HepG2 (cell line): ENCODE measurements around the gene ATP5PF. TPM values are rescaled to one million over a fixed set of nuclear protein-coding genes. Genes with fewer than 3 reads are reported as not detected.

Experiments
- AGO2 ChIP-seq: fragments of 200-400 bp; formaldehyde crosslinking; optimal IDR thresholded peaks from 2 replicates; pipeline ENCODE3; 2017; ENCODE audit warnings: mild to moderate bottlenecking, low read depth, low read length, moderate library complexity
- ARNT2 ChIP-seq: sonication (generic); formaldehyde crosslinking; IDR thresholded peaks from 2 replicates; pipeline ENCODE4 v1.8.0; 2022; ENCODE audit warnings: mild to moderate bottlenecking, low read depth, missing genetic modification reagents, moderate library complexity
- CREB1 ChIP-seq, 2 experiments: fragments of 450-650 bp in 1 of 2; IDR thresholded peaks; 2 replicates each; pipeline ENCODE4 v1.6.1; 2016 to 2017; ENCODE audit warnings: control low read depth in 1 of 2, mild to moderate bottlenecking in 1 of 2, missing compliant biosample characterization in 1 of 2, missing genetic modification characterization in 1 of 2
- ESRRA ChIP-seq: sonication (generic); formaldehyde crosslinking; IDR thresholded peaks from 2 replicates; pipeline ENCODE4 v1.5.1; 2020; ENCODE audit warnings: mild to moderate bottlenecking, low read depth, missing genetic modification reagents
- GABPA ChIP-seq, 2 experiments: IDR thresholded peaks; 2 replicates each; pipeline ENCODE4 v1.6.1; 2011 to 2016; ENCODE audit warnings: low read depth in 2 of 2, low read length in 1 of 2, missing biosample characterization in 1 of 2, missing genetic modification characterization in 1 of 2
- HNF4A ChIP-seq: sonication (generic); formaldehyde crosslinking; IDR thresholded peaks from 2 replicates; pipeline ENCODE4 v1.4.0; 2020; ENCODE audit warnings: missing genetic modification reagents
- MEF2D ChIP-seq: sonication (generic); formaldehyde crosslinking; IDR thresholded peaks from 2 replicates; pipeline ENCODE4 v1.5.1; 2020; ENCODE audit warnings: mild to moderate bottlenecking, missing genetic modification reagents
- NAIF1 ChIP-seq: sonication (generic); formaldehyde crosslinking; IDR thresholded peaks from 2 replicates; pipeline ENCODE4 v1.5.0; 2020; ENCODE audit warnings: mild to moderate bottlenecking, missing genetic modification reagents, borderline replicate concordance
- NR3C1 ChIP-seq: sonication (generic); formaldehyde crosslinking; IDR thresholded peaks from 2 replicates; pipeline ENCODE4 v1.4.0; 2020; ENCODE audit warnings: missing genetic modification reagents
- RFXAP ChIP-seq: sonication (generic); formaldehyde crosslinking; IDR thresholded peaks from 2 replicates; pipeline ENCODE4 v1.4.0; 2020; ENCODE audit warnings: missing genetic modification reagents, borderline replicate concordance
- SMAD3 ChIP-seq: sonication (generic); formaldehyde crosslinking; IDR thresholded peaks from 2 replicates; pipeline ENCODE4 v1.4.0; 2020; ENCODE audit warnings: missing genetic modification reagents
- STAG1 ChIP-seq: sonication (generic); formaldehyde crosslinking; IDR thresholded peaks from 2 replicates; pipeline ENCODE4 v1.4.0; 2020; ENCODE audit warnings: missing genetic modification reagents
- TMF1 ChIP-seq: sonication (generic); formaldehyde crosslinking; IDR thresholded peaks from 2 replicates; pipeline ENCODE4 v1.8.1; 2022; ENCODE audit warnings: low read depth, missing genetic modification reagents
- XRCC5 ChIP-seq: fragments of 200-400 bp; formaldehyde crosslinking; optimal IDR thresholded peaks from 2 replicates; pipeline ENCODE3; 2017; ENCODE audit warnings: mild to moderate bottlenecking, low read length
- ZNF282 ChIP-seq: fragments of 450-650 bp; IDR thresholded peaks from 2 replicates; pipeline ENCODE4 v1.6.1; 2018; ENCODE audit not compliant: partially characterized antibody
- ZNF30 ChIP-seq: sonication (generic); formaldehyde crosslinking; IDR thresholded peaks from 2 replicates; pipeline ENCODE4 v1.5.0; 2020; ENCODE audit warnings: mild to moderate bottlenecking, missing genetic modification reagents
- ZNF468 ChIP-seq: sonication (generic); formaldehyde crosslinking; IDR thresholded peaks from 2 replicates; pipeline ENCODE4 v1.8.0; 2022; ENCODE audit warnings: mild to moderate bottlenecking, moderate library complexity, missing genetic modification reagents
- polyA plus RNA-seq, 8 experiments: library from polyadenylated mRNA; depleted of rRNA in 3 of 8; stranded (reverse) in 7 of 8; unstranded in 1 of 8; fragments of >200 nt; fragmentation: Illumina TruSeq in 4 of 8; extraction: Trizol in 4 of 8; gene quantifications; 2 replicates each; pipeline versions ENCODE4 v1.2.1 to v1.2.3, GENCODE V29; 2011 to 2016; ENCODE audit warnings: low read depth in 4 of 8, missing spikeins in 1 of 8, mixed read lengths in 1 of 8; ENCODE audit not compliant: insufficient read depth in 1 of 8
- total RNA-seq, 5 experiments: library from RNA; depleted of rRNA; stranded (reverse); fragments of >200 nt; fragmentation: Illumina TruSeq; extraction: Trizol; gene quantifications; 2 replicates each; pipeline ENCODE4 v1.2.3, GENCODE V29; 2016; ENCODE audit warnings: low read depth in 1 of 5
- TF ChIP-seq, protein P1 (sequence below): IDR thresholded peaks from 2 replicates; pipeline ENCODE4 v1.6.1; 2016; ENCODE audit warnings: missing biosample characterization, missing genetic modification reagents, low read depth
- TF ChIP-seq, protein P2 (sequence below): sonication (generic); formaldehyde crosslinking; IDR thresholded peaks from 2 replicates; pipeline ENCODE4 v1.5.0; 2020; ENCODE audit warnings: mild to moderate bottlenecking, missing genetic modification reagents, moderate library complexity
- TF ChIP-seq, protein P3 (sequence below): IDR thresholded peaks from 2 replicates; pipeline ENCODE4 v1.6.1; 2016; ENCODE audit warnings: control low read depth
- TF ChIP-seq, protein P4 (sequence below): fragments of 450-650 bp; IDR thresholded peaks from 2 replicates; pipeline ENCODE4 v1.6.1; 2016
- TF ChIP-seq, protein P5 (sequence below): sonication (generic); formaldehyde crosslinking; IDR thresholded peaks from 2 replicates; pipeline ENCODE4 v1.8.1; 2023; ENCODE audit warnings: mild to moderate bottlenecking, missing genetic modification reagents

The ATP5PF gene
- total and polyA plus RNA-seq, 2 of the 13 experiments (the other 11 are each of a cell fraction or from before 2014, with no cell fraction given): 131 to 157 TPM

DNA sequence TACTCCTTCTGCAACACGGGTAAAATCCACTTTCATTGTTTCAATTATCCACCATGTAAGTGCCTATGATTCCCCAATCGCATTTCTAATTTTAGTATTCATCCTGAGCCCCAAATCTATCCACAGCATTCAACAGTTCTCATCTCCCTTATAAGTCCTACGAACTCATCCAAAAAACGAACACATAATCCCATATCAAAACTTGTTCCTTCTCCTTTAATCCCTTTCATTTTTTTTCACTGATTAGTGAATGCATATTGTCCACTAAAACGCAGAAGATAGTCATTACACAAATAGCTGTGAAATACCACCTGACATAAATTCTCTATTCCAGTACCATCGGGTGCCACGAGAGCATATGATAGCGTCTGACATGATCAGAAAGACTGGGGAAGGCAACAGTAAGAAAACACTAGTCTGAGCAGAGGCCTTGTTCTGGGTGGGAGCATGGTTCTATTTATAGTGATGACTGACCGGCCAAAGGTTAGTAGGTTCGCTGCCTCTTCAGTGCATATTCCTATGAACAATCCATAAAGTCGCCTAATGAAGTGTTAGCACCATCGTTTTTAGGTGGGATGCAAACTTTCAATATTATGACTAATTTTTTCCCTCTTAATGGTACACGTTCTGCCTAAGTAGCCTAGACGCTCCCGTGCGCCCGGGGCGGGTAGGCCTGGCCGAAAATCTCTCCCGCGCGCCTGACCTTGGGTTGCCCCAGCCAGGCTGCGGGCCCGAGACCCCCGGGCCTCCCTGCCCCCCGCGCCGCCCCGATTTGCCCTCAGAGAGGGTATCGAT, 648 bp downstream of the ATP5PF start (continued):
- TF ChIP-seq CREB1 (IDR thresholded peaks at IDR 0.05) (0 out of 2 replicates have a peak, but pooled peaks have one; percentile 2), CREB1 (CRISPR knock-in tag; IDR thresholded peaks at IDR 0.05) (no peak), ZNF468 (no peak), ZNF282 (no peak), ARNT2 (CRISPR knock-in tag) (no peak), RFXAP (CRISPR knock-in tag) (no peak), STAG1 (CRISPR knock-in tag) (no peak), TMF1 (CRISPR knock-in tag) (no peak), NR3C1 (no peak), ESRRA (CRISPR knock-in tag) (0 out of 2 replicates have a peak, but pooled peaks have one; percentile 25), MEF2D (CRISPR knock-in tag) (peak; percentile 66; the same call in 1 of the 2 replicates), HNF4A (CRISPR knock-in tag) (peak; percentile 17; the same call in 1 of the 2 replicates), GABPA (IDR thresholded peaks at IDR 0.05; ENCODE audit: low read depth, low read length) (no peak), GABPA (CRISPR knock-in tag; IDR thresholded peaks at IDR 0.05; ENCODE audit: low read depth) (0 out of 2 replicates have a peak, but pooled peaks have one; percentile 7), XRCC5 (no peak), SMAD3 (CRISPR knock-in tag) (no peak), NAIF1 (peak; percentile 15; the same call in 1 of the 2 replicates), AGO2 (peak; percentile 34), ZNF30 (CRISPR knock-in tag) (no peak)
- TF ChIP-seq, protein P1, sequence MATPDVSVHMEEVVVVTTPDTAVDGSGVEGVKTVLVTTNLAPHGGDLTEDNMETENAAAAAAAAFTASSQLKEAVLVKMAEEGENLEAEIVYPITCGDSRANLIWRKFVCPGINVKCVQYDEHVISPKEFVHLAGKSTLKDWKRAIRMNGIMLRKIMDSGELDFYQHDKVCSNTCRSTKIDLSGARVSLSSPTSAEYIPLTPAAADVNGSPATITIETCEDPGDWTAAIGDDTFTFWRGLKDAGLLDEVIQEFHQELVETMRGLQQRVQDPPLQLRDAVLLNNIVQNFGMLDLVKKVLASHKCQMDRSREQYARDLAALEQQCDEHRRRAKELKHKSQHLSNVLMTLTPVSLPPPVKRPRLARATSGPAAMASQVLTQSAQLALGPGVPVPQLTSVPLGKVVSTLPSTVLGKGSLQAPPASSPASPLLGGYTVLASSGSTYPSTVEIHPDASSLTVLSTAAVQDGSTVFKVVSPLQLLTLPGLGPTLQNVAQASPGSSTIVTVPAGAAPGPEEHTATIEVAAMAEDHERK: no peak
- TF ChIP-seq, protein P2, sequence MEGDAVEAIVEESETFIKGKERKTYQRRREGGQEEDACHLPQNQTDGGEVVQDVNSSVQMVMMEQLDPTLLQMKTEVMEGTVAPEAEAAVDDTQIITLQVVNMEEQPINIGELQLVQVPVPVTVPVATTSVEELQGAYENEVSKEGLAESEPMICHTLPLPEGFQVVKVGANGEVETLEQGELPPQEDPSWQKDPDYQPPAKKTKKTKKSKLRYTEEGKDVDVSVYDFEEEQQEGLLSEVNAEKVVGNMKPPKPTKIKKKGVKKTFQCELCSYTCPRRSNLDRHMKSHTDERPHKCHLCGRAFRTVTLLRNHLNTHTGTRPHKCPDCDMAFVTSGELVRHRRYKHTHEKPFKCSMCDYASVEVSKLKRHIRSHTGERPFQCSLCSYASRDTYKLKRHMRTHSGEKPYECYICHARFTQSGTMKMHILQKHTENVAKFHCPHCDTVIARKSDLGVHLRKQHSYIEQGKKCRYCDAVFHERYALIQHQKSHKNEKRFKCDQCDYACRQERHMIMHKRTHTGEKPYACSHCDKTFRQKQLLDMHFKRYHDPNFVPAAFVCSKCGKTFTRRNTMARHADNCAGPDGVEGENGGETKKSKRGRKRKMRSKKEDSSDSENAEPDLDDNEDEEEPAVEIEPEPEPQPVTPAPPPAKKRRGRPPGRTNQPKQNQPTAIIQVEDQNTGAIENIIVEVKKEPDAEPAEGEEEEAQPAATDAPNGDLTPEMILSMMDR (CRISPR knock-in tag): no peak
- TF ChIP-seq, protein P3, sequence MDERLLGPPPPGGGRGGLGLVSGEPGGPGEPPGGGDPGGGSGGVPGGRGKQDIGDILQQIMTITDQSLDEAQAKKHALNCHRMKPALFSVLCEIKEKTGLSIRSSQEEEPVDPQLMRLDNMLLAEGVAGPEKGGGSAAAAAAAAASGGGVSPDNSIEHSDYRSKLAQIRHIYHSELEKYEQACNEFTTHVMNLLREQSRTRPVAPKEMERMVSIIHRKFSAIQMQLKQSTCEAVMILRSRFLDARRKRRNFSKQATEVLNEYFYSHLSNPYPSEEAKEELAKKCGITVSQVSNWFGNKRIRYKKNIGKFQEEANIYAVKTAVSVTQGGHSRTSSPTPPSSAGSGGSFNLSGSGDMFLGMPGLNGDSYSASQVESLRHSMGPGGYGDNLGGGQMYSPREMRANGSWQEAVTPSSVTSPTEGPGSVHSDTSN (CRISPR knock-in tag): no peak
- TF ChIP-seq, protein P4, sequence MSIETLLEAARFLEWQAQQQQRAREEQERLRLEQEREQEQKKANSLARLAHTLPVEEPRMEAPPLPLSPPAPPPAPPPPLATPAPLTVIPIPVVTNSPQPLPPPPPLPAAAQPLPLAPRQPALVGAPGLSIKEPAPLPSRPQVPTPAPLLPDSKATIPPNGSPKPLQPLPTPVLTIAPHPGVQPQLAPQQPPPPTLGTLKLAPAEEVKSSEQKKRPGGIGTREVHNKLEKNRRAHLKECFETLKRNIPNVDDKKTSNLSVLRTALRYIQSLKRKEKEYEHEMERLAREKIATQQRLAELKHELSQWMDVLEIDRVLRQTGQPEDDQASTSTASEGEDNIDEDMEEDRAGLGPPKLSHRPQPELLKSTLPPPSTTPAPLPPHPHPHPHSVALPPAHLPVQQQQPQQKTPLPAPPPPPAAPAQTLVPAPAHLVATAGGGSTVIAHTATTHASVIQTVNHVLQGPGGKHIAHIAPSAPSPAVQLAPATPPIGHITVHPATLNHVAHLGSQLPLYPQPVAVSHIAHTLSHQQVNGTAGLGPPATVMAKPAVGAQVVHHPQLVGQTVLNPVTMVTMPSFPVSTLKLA: peak; percentile 8; the same call in 1 of the 2 replicates
- TF ChIP-seq, protein P5, sequence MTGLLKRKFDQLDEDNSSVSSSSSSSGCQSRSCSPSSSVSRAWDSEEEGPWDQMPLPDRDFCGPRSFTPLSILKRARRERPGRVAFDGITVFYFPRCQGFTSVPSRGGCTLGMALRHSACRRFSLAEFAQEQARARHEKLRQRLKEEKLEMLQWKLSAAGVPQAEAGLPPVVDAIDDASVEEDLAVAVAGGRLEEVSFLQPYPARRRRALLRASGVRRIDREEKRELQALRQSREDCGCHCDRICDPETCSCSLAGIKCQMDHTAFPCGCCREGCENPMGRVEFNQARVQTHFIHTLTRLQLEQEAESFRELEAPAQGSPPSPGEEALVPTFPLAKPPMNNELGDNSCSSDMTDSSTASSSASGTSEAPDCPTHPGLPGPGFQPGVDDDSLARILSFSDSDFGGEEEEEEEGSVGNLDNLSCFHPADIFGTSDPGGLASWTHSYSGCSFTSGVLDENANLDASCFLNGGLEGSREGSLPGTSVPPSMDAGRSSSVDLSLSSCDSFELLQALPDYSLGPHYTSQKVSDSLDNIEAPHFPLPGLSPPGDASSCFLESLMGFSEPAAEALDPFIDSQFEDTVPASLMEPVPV (CRISPR knock-in tag): 0 out of 2 replicates have a peak, but pooled peaks have one; percentile 49
